ENCODE results near the gene U2SURP. TPM values are rescaled to one million over a fixed set of nuclear protein-coding genes. Genes with fewer than 3 reads are reported as not detected.
A peak's percentile ranks its signal among the peaks of the same experiment; 100 is the strongest.
"Not testable (repeated sequence)": the region's sequence is repeated elsewhere in the genome, so short reads cannot be mapped to it uniquely, and the experiment has no call there.

The U2SURP gene
- total RNA-seq, 2 donors from 2014 or later: 53.1 to 91.5 TPM

DNA sequence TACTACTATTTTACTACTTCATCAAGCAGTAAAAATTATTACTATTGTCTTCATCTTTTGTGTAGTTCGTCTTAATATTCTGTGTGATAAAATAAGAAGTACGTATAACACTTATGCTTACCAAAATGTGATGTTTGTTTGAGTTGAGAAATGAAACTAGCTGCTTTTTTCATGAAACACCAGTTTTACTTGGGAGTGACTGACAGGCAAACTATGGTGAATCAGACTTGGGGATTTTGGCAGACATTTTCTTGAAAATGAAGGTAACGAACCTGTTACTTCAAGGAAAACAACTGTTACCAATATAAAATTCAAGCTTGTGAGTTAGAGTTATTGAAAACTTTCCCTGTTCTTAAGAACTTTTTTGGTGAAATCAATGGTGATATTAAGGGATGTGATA is 10.3 kb downstream of the U2SURP start:
- Histone ChIP-seq H3K9me3 (no peaks in the 10 kb centered on the region), H3K27ac (no peak overlapping the region), H3K4me1 (ENCODE audit: control insufficient read depth in 1 of 2, low read depth in 2 of 2) (peaks cover 7 to 8% of the 10 kb centered on the region in 2 donors), H3K27me3 (replicated peaks; ENCODE audit: insufficient read depth) (no peaks in the 10 kb centered on the region), H3K36me3 (peaks cover 6% of the 10 kb centered on the region), H3K4me3 (no peak overlapping the region)
- TF ChIP-seq, protein P1, sequence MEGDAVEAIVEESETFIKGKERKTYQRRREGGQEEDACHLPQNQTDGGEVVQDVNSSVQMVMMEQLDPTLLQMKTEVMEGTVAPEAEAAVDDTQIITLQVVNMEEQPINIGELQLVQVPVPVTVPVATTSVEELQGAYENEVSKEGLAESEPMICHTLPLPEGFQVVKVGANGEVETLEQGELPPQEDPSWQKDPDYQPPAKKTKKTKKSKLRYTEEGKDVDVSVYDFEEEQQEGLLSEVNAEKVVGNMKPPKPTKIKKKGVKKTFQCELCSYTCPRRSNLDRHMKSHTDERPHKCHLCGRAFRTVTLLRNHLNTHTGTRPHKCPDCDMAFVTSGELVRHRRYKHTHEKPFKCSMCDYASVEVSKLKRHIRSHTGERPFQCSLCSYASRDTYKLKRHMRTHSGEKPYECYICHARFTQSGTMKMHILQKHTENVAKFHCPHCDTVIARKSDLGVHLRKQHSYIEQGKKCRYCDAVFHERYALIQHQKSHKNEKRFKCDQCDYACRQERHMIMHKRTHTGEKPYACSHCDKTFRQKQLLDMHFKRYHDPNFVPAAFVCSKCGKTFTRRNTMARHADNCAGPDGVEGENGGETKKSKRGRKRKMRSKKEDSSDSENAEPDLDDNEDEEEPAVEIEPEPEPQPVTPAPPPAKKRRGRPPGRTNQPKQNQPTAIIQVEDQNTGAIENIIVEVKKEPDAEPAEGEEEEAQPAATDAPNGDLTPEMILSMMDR (IDR thresholded peaks at IDR 0.05): no peak
- DNase-seq (ENCODE audit: low spot score) (no peak), ATAC-seq (ENCODE audit: insufficient number of reproducible peaks, low FRiP score, low read depth) (no peak)

DNA sequence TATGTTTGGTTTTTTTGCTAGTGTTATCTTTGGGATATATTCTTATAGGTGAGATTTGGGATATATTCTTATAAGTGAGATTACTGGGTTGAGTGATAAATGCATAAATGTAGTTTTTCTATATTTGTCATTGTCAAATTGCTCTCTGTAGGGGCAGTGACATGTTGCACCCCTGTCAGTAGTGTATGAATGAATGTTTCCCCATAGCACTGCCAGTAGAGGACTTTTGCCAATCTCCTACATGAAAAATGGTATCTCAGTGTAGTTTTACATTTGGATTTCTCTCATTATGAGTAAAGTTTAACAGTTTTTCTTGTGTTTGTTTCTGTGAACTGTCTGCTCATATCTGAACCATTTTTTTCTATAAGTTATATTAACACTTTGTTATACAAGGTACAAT is 13.6 kb downstream of the U2SURP start:
- TF ChIP-seq, protein P1 (IDR thresholded peaks at IDR 0.05): no peak
- no peaks in the 10 kb centered on the region for H3K9me3 ChIP-seq
- peaks cover 23% of the 10 kb centered on the region for H3K36me3 ChIP-seq
- no peak overlapping the region for H3K27ac ChIP-seq
- no peak overlapping the region for H3K4me3 ChIP-seq
- peaks cover 0 to 4% of the 10 kb centered on the region in 2 donors for H3K4me1 ChIP-seq (ENCODE audit: control insufficient read depth in 1 of 2, low read depth in 2 of 2)
- ATAC-seq (ENCODE audit: insufficient number of reproducible peaks, low FRiP score, low read depth) (no peak), DNase-seq (ENCODE audit: low spot score) (no peak)
- H3K27me3 ChIP-seq (replicated peaks; ENCODE audit: insufficient read depth): no peaks in the 10 kb centered on the region

- no peaks in the 10 kb centered on the region for H3K27me3 ChIP-seq (replicated peaks; ENCODE audit: insufficient read depth)
- DNase-seq (ENCODE audit: low spot score): no peak
- ATAC-seq (ENCODE audit: insufficient number of reproducible peaks, low FRiP score, low read depth): no peak
- TF ChIP-seq, protein P1 (IDR thresholded peaks at IDR 0.05): peak; percentile 27
- no peak overlapping the region for H3K27ac ChIP-seq
- H3K4me3 ChIP-seq: no peak overlapping the region
- peaks cover 38% of the 10 kb centered on the region for H3K36me3 ChIP-seq
- no peaks in the 10 kb centered on the region for H3K4me1 ChIP-seq (ENCODE audit: control insufficient read depth in 1 of 2, low read depth in 2 of 2)
- no peaks in the 10 kb centered on the region for H3K9me3 ChIP-seq
These were observed 15.1 kb downstream of the U2SURP start for GRCh38 chr3:143016321-143016972.

DNA sequence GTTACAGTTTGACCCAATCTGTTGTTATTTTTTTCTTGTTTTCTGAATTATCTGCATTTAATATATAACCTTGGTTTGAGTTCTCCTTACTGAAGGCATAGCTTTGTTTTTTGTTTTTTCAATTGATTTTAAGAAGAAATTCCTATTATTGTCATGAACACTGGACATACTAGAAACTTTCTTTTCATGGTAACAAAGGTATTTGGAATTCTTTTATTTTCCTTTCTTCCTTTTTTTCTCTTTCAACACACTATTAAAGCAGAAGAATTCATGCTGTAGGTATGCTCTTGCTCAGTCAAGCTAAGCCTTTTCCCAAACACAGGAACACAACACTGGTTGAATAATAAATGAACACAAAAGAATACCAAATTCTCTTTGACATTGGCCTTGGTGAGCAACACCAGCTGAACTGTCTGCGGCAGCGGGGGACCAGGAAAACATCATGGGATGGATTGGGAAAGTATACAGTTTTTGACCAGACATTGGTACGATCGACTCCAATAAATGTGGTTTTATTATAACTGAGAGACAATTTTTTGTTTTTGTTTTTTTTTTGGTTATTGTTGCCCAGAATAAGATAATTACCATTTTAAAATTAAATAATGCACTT is 23.1 kb downstream of the U2SURP start:
- Histone ChIP-seq H3K27me3 (replicated peaks; ENCODE audit: insufficient read depth) (no peaks in the 10 kb centered on the region), H3K4me3 (no peak overlapping the region), H3K27ac (no peak overlapping the region), H3K9me3 (no peaks in the 10 kb centered on the region), H3K36me3 (peaks cover 58% of the 10 kb centered on the region), H3K4me1 (ENCODE audit: control insufficient read depth in 1 of 2, low read depth in 2 of 2) (no peaks in the 10 kb centered on the region)
- TF ChIP-seq, protein P1 (IDR thresholded peaks at IDR 0.05): no peak
- DNase-seq (ENCODE audit: low spot score): no peak
- ATAC-seq (ENCODE audit: insufficient number of reproducible peaks, low FRiP score, low read depth): no peak

DNA sequence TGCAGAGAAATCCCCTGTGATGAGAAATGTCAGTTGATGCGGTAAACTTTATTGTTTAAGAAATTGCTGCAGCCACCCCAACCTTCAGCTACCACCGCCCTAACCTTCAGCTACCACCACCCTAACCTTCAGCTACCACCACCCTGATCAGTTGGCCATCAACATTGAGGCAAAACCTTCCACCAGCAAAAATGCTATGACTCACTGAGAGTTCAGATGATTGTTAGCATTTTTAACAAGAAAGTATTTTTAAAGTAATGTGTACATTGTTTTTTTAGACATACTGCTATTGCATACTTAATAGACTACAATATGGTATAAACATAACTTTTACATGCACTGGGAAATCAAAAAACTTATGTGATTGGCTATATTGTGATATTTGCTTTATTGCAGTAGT is 30.0 kb downstream of the U2SURP start:
- no peak for DNase-seq (ENCODE audit: low spot score)

DNA sequence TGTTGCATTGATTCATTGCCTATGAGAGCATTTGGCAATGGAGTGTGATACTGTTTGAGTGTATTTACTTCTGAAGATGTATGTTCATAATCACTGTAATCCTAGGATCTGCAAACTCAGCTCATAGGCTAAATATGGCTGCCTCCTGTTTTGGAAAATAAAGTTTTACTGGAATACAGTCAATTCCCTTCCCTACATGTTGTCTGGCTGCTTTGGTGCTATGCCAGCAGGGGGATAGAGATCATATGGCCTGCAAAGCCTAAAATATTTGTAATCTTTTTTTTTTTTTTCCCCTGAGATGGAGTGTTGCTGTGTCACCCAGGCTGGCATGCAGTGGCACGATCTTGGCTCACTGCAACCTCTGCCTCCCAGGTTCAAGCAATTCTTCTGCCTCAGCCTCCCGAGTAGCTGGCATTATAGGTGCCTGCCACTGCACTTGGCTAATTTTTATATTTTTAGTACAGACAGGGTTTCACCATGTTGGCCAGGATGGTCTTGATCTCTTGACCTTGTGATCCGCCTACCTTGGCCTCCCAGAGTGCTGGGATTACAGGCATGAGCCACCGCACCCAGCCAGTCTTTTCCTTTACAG is 30.5 kb downstream of the U2SURP start:
- not testable (repeated sequence) for H3K4me1 ChIP-seq (ENCODE audit: control insufficient read depth in 1 of 2, low read depth in 2 of 2); ATAC-seq (ENCODE audit: insufficient number of reproducible peaks, low FRiP score, low read depth); DNase-seq (ENCODE audit: low spot score); H3K4me3 ChIP-seq; H3K27me3 ChIP-seq (replicated peaks; ENCODE audit: insufficient read depth); H3K27ac ChIP-seq; H3K9me3 ChIP-seq
- H3K36me3 ChIP-seq: peaks cover 35% of the 10 kb centered on the region

More for the DNA sequence above, 30.0 kb downstream of the U2SURP start:
- no peak for ATAC-seq (ENCODE audit: insufficient number of reproducible peaks, low FRiP score, low read depth)
- peaks cover 29% of the 10 kb centered on the region for H3K36me3 ChIP-seq
- H3K27ac ChIP-seq: no peak overlapping the region
- TF ChIP-seq, protein P1 (IDR thresholded peaks at IDR 0.05): no peak
- no peak overlapping the region for H3K4me3 ChIP-seq
- no peaks in the 10 kb centered on the region for H3K4me1 ChIP-seq (ENCODE audit: control insufficient read depth in 1 of 2, low read depth in 2 of 2)
- no peaks in the 10 kb centered on the region for H3K27me3 ChIP-seq (replicated peaks; ENCODE audit: insufficient read depth)
- no peaks in the 10 kb centered on the region for H3K9me3 ChIP-seq
